SHP77 treated with DMSO at 0.1 percent for 48 hours (cell line): Measurements from ENCODE around the gene FXYD6.

Experiments
- DNase-seq: peaks from one replicate; lab custom pipeline; 2025; lab: John Stamatoyannopoulos, UW

FXYD6 gene

GRCh38 chr11:117843666-117844484, 32.6 kb downstream of the FXYD6 start:
- DNase-seq: no peak

GRCh38 chr11:117842131-117842941, 34.1 kb downstream of the FXYD6 start:
- no peak for DNase-seq

GRCh38 chr11:117841551-117842031, 34.9 kb downstream of the FXYD6 start:
- no peak for DNase-seq

GRCh38 chr11:117840881-117841550, 35.4 kb downstream of the FXYD6 start:
- no peak for DNase-seq

- DNase-seq: no peak
These were observed 36.3 kb downstream of the FXYD6 start for GRCh38 chr11:117839936-117840813.

GRCh38 chr11:117839380-117839881, 37.0 kb downstream of the FXYD6 start:
- no peak for DNase-seq

GRCh38 chr11:117838901-117839300, 37.6 kb downstream of the FXYD6 start:
- DNase-seq: no peak

- DNase-seq: no peak
These were observed 38.7 kb downstream of the FXYD6 start for GRCh38 chr11:117837791-117838190.

- DNase-seq: no peak
These were observed 39.2 kb downstream of the FXYD6 start for GRCh38 chr11:117837070-117837776.

- DNase-seq: no peak
These were observed 40.1 kb downstream of the FXYD6 start for GRCh38 chr11:117836077-117836960.

- DNase-seq: no peak
These were observed 40.9 kb downstream of the FXYD6 start for GRCh38 chr11:117835576-117835975.

- DNase-seq: no peak
These were observed 41.5 kb downstream of the FXYD6 start for GRCh38 chr11:117834838-117835443.

- DNase-seq: no peak
These were observed 42.2 kb downstream of the FXYD6 start for GRCh38 chr11:117834068-117834810.

- DNase-seq: peak; percentile 79
These were observed 43.0 kb downstream of the FXYD6 start for GRCh38 chr11:117833401-117833891.

- no peak for DNase-seq
These were observed 43.9 kb downstream of the FXYD6 start for GRCh38 chr11:117832511-117832910.

GRCh38 chr11:117831661-117832415, 44.6 kb downstream of the FXYD6 start:
- DNase-seq: no peak

GRCh38 chr11:117830674-117831351, 45.6 kb downstream of the FXYD6 start:
- no peak for DNase-seq
